Activated T-helper 1 cell treated with anti-CD3 and anti-CD28 coated beads, Interleukin-12 subunit alpha, Interleukin-12 subunit beta, Interleukin-2, Interleukin-4 antibody, amounts not matched to agents 30 ng/mL and 10 ng/mL and 1 ng/mL, durations not matched to agents 14 hours and 24 hours and 36 hours (primary cell): ENCODE results near the gene HEPACAM. TPM values are rescaled to one million over a fixed set of nuclear protein-coding genes. Genes with fewer than 3 reads are reported as not detected.

ENCODE experiments used
- DNase-seq: peaks from one replicate; pipeline ENCODE4 v3.0.0; 2021; ENCODE audit warnings: low spot score
- H3K27ac Mint-ChIP-seq: one replicate; pipeline ENCODE4 v1.8.0; 2021; ENCODE audit warnings: mild to moderate bottlenecking, mixed read lengths
- H3K27me3 Mint-ChIP-seq: one replicate; pipeline ENCODE4 v1.8.0; 2022; ENCODE audit warnings: mild to moderate bottlenecking, moderate library complexity, mixed read lengths; ENCODE audit not compliant: insufficient read depth
- H3K36me3 Mint-ChIP-seq: one replicate; pipeline ENCODE4 v1.8.0; 2021; ENCODE audit warnings: low read depth, mixed read lengths
- H3K4me1 Mint-ChIP-seq: one replicate; pipeline ENCODE4 v1.8.0; 2021; ENCODE audit warnings: low read depth, mixed read lengths
- H3K4me3 Mint-ChIP-seq: one replicate; pipeline ENCODE4 v1.8.0; 2021; ENCODE audit warnings: mild to moderate bottlenecking, moderate library complexity, mixed read lengths
- H3K9me3 Mint-ChIP-seq: one replicate; pipeline ENCODE4 v1.8.0; 2021; ENCODE audit warnings: mixed read lengths
- intact Hi-C: fragments of 100-400 bp; cut with micrococcal nuclease; formaldehyde crosslinking; loops from one replicate; pipeline ENCODE4 v1.15.1; 2024
- total RNA-seq: library from RNA; stranded (reverse); gene quantifications from 2 replicates; pipeline ENCODE4 v1.2.3, GENCODE V29; 2022

HEPACAM gene
- total RNA-seq, 1 donor from 2014 or later = not detected

GRCh38 chr11:124875943-124876817 is 59.7 kb downstream of the HEPACAM start:
- peaks cover 46% of the 10 kb centered on the region for H3K27me3 Mint-ChIP-seq
- peak overlapping the region; percentile 72 for H3K27ac Mint-ChIP-seq
- peak overlapping the region; percentile 81 for H3K4me3 Mint-ChIP-seq
- H3K36me3 Mint-ChIP-seq = no peaks in the 10 kb centered on the region
- intact Hi-C loops = loop anchor here (1.0 to 10.0 kb wide), 9 partner anchors 39 to 269 kb away; partner anchors contain the start of genes CCDC15, MSANTD2, SIAE and SPA17
- no peaks in the 10 kb centered on the region for H3K9me3 Mint-ChIP-seq
- peak; percentile 73 for DNase-seq
- H3K4me1 Mint-ChIP-seq = peaks cover 12% of the 10 kb centered on the region

DNA sequence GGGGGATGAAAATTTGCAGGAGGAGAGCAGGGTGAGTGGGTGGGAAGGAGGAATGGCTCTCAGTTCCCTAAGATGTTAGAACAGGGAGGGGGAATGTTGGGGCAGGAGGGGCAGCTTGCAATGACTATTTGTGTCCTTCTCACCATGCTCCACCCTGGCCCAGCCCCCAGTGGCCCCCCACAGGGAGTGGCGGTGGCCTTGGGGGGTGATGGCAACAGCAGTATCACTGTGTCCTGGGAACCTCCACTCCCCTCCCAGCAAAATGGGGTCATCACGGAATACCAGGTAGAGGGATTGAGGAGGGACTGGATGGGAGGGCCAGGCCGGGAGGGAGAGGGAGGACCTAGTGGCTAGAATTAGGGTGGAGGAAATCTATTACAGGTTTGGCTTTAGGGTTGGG is 60.4 kb downstream of the HEPACAM start:
- intact Hi-C loops = loop anchor here (10.0 kb wide), 1 partner anchor 269 kb away; no protein-coding TSS in a partner anchor

DNA sequence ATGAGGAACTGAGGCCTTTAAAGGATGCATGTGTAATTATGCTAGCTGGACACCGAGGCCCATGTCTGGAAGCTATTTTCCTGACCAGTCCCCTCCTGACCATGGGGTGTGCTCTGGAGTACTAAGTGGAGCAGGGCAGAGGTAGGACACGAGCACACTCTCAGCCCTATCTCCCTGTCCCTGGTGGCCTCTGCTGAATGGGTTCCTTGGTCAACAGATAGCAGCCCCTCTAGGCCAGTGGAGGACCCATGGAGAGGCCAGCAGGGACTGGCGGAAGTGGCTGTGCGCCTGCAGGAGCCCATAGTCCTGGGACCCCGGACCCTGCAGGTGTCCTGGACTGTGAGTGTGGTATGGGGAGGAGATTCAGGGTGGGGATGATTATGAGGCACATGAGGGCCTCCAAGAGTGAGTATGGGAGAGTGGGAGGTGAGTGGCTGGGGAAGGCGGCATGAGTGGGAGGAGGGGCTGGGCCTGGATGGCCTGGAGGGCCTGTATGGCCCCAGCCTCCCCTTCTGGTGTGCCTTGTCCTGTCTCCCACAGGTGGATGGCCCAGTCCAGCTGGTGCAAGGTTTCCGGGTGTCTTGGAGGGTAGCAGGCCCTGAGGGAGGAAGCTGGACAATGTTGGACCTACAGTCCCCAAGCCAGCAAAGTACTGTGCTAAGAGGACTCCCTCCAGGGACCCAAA is 61.1 kb downstream of the HEPACAM start:
- Mint-ChIP-seq H3K27ac (no peak overlapping the region), H3K4me1 (peaks cover 12% of the 10 kb centered on the region), H3K27me3 (peaks cover 57% of the 10 kb centered on the region), H3K4me3 (peak overlapping the region; percentile 43), H3K9me3 (no peaks in the 10 kb centered on the region), H3K36me3 (no peaks in the 10 kb centered on the region)
- intact Hi-C loops = loop anchor here (10.0 kb wide), 1 partner anchor 270 kb away; no protein-coding TSS in a partner anchor
- DNase-seq = no peak

More for the DNA sequence above, 60.4 kb downstream of the HEPACAM start:
- Mint-ChIP-seq H3K27ac (peak overlapping the region; percentile 47), H3K4me3 (peak overlapping the region; percentile 76), H3K4me1 (peaks cover 12% of the 10 kb centered on the region), H3K27me3 (peaks cover 52% of the 10 kb centered on the region), H3K9me3 (no peaks in the 10 kb centered on the region), H3K36me3 (no peaks in the 10 kb centered on the region)
- DNase-seq = no peak

- H3K9me3 Mint-ChIP-seq = no peaks in the 10 kb centered on the region
- no peak overlapping the region for H3K4me3 Mint-ChIP-seq
- H3K27ac Mint-ChIP-seq = no peak overlapping the region
- H3K36me3 Mint-ChIP-seq = no peaks in the 10 kb centered on the region
- no peak for DNase-seq
- peaks cover 63% of the 10 kb centered on the region for H3K27me3 Mint-ChIP-seq
- H3K4me1 Mint-ChIP-seq = peaks cover 12% of the 10 kb centered on the region
- intact Hi-C loops = loop anchor here (10.0 kb wide), 1 partner anchor 271 kb away; no protein-coding TSS in a partner anchor
Observed at GRCh38 chr11:124873951-124874350, 61.9 kb downstream of the HEPACAM start.

- Mint-ChIP-seq H3K9me3 (no peaks in the 10 kb centered on the region), H3K27ac (no peak overlapping the region), H3K4me3 (no peak overlapping the region), H3K36me3 (no peaks in the 10 kb centered on the region), H3K27me3 (peaks cover 76% of the 10 kb centered on the region), H3K4me1 (peaks cover 12% of the 10 kb centered on the region)
- DNase-seq = no peak
- intact Hi-C loops = loop anchor here (10.0 kb wide), 1 partner anchor 272 kb away; no protein-coding TSS in a partner anchor
Observed at GRCh38 chr11:124872741-124873140, 63.1 kb downstream of the HEPACAM start.

GRCh38 chr11:124872280-124872679 is 63.6 kb downstream of the HEPACAM start:
- no peaks in the 10 kb centered on the region for H3K9me3 Mint-ChIP-seq
- no peaks in the 10 kb centered on the region for H3K36me3 Mint-ChIP-seq
- no peak for DNase-seq
- no peak overlapping the region for H3K4me3 Mint-ChIP-seq
- peaks cover 80% of the 10 kb centered on the region for H3K27me3 Mint-ChIP-seq
- H3K4me1 Mint-ChIP-seq = peaks cover 12% of the 10 kb centered on the region
- no peak overlapping the region for H3K27ac Mint-ChIP-seq
- intact Hi-C loops = loop anchor here (10.0 kb wide), 1 partner anchor 273 kb away; no protein-coding TSS in a partner anchor

DNA sequence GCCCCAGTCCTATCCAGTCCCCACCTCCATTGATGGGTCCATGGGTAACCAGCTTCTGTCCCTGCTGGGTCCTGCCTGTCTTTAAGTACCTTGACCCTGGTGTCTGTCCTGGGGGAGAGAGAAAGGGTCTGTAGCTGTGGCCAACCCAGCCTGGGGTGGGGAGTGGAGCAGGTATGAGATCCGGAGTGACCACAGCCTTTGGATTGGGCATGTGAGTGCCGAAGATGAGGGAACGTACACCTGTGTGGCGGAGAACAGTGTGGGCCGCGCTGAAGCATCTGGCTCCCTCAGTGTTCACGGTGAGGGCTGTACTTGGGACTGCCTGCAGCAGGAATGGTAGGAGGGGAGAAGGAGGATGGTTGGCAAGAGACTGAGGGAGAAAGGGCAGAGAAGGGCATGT is 65.4 kb downstream of the HEPACAM start:
- Mint-ChIP-seq H3K9me3 (no peaks in the 10 kb centered on the region), H3K36me3 (no peaks in the 10 kb centered on the region), H3K4me3 (no peak overlapping the region), H3K4me1 (peaks cover 7% of the 10 kb centered on the region), H3K27ac (no peak overlapping the region), H3K27me3 (peaks cover 89% of the 10 kb centered on the region)
- DNase-seq = no peak
- intact Hi-C loops = loop anchor here (10.0 kb wide), 1 partner anchor 274 kb away; no protein-coding TSS in a partner anchor

DNA sequence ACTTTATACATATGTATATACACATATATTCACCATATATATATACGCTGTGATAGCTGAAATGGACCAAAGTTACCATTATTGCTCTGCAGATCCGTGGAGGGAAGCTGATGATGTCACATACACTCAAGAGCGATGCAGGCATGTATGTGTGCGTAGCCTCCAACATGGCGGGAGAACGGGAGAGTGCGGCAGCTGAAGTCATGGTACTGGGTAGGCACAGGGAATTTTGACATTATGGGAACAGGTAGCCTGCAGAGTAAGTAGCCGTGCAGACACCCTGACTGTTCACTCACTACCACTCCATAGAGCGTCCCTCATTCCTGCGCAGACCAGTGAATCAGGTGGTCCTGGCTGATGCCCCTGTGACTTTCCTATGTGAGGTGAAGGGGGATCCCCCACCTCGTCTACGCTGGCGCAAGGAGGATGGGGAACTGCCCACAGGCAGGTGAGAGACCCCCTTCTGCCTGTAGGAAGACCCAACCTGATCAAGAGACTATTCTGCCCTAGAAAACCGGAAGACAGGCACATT is 65.9 kb downstream of the HEPACAM start:
- Mint-ChIP-seq H3K4me3 (no peak overlapping the region), H3K9me3 (no peaks in the 10 kb centered on the region), H3K4me1 (peaks cover 7% of the 10 kb centered on the region), H3K27ac (no peak overlapping the region), H3K36me3 (no peaks in the 10 kb centered on the region), H3K27me3 (peaks cover 86% of the 10 kb centered on the region)
- DNase-seq = no peak
- intact Hi-C loops = loop anchor here (5.0 to 10.0 kb wide), 2 partner anchors 275 to 297 kb away; no protein-coding TSS in a partner anchor

DNA sequence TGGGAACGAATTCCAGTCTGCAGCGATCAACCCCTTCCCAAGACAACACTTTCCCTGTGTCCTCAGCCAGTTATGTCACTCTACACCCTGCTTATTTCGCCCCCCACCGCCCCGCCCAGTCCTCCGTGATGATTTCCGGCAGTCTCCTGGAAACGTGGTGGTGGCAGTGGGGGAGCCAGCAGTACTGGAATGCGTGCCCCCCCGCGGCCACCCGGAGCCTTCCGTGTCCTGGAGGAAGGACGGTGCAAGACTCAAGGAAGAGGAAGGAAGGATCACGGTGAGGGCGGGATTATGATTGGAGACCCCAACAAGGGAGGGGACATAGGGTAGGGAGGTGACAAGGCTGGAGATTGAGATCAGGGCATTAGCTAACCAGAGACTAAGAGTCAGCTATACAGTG is 66.5 kb downstream of the HEPACAM start:
- no peak for DNase-seq
- intact Hi-C loops = loop anchor here (5.0 kb wide), 1 partner anchor 298 kb away; no protein-coding TSS in a partner anchor
- Mint-ChIP-seq H3K27ac (no peak overlapping the region), H3K4me3 (no peak overlapping the region), H3K4me1 (peaks cover 7% of the 10 kb centered on the region), H3K36me3 (no peaks in the 10 kb centered on the region), H3K27me3 (peaks cover 86% of the 10 kb centered on the region), H3K9me3 (no peaks in the 10 kb centered on the region)

Other genes with a start within 250 kb of the HEPACAM start
- gene NRGN, start 196.1 kb downstream of the HEPACAM start, total RNA-seq = 3.9 and 6.1 TPM in 2 replicates
- not detected in 2 replicates for gene VSIG2, start 183.8 kb downstream of the HEPACAM start, total RNA-seq
- gene ESAM, start 173.8 kb downstream of the HEPACAM start, total RNA-seq = 0.52 and 0.64 TPM in 2 replicates
- gene MSANTD2, start 135.6 kb downstream of the HEPACAM start, total RNA-seq = 8.9 and 9.7 TPM in 2 replicates
- 4.5 and 5.5 TPM in 2 replicates for gene ROBO3, start 70.6 kb downstream of the HEPACAM start, total RNA-seq
- not detected in 2 replicates for gene ROBO4, start 38.2 kb downstream of the HEPACAM start, total RNA-seq
- gene HEPN1, start 16.8 kb downstream of the HEPACAM start, total RNA-seq = not detected in 2 replicates
- 3.1 and 3.4 TPM in 2 replicates for gene CCDC15, start 18.2 kb upstream of the HEPACAM start, total RNA-seq
- 0.13 and 0.17 TPM in 2 replicates for gene SLC37A2, start 127.3 kb upstream of the HEPACAM start, total RNA-seq
- 14.6 and 18.0 TPM in 2 replicates for gene TMEM218, start 175.6 kb upstream of the HEPACAM start, total RNA-seq
- not detected in 2 replicates for gene PKNOX2, start 228.7 kb upstream of the HEPACAM start, total RNA-seq